ENCODE measurements around the gene LRSAM1.

The LRSAM1 gene

DNA sequence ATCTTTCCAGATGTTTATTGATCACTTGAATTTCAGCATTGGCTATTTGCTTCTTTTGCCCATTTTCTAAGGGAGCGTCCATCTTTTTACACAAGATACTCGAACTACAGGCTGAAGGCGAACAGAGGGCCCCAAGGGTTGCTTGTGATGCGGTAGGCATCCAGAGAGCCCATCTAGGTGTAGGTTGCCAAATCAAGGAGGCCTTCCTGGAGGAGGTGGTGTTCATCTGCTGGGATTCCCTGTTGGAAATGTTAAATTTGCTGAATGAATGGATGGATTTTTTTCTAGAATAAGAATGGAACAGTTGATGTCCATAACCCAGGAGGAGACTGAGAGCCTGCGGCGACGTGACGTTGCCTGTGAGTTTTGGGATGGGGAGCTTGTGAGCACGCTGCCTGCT is 31.4 kb downstream of the LRSAM1 start:
- TF ChIP-seq, protein P1, sequence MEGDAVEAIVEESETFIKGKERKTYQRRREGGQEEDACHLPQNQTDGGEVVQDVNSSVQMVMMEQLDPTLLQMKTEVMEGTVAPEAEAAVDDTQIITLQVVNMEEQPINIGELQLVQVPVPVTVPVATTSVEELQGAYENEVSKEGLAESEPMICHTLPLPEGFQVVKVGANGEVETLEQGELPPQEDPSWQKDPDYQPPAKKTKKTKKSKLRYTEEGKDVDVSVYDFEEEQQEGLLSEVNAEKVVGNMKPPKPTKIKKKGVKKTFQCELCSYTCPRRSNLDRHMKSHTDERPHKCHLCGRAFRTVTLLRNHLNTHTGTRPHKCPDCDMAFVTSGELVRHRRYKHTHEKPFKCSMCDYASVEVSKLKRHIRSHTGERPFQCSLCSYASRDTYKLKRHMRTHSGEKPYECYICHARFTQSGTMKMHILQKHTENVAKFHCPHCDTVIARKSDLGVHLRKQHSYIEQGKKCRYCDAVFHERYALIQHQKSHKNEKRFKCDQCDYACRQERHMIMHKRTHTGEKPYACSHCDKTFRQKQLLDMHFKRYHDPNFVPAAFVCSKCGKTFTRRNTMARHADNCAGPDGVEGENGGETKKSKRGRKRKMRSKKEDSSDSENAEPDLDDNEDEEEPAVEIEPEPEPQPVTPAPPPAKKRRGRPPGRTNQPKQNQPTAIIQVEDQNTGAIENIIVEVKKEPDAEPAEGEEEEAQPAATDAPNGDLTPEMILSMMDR (IDR thresholded peaks at IDR 0.05; ENCODE audit: low read depth, low read length), result no peak
- H3K4me3 ChIP-seq (ENCODE audit: low read depth, low read length), result no peak overlapping the region

GRCh38 chr9:127485995-127486394 is 34.7 kb downstream of the LRSAM1 start:
- H3K4me3 ChIP-seq (ENCODE audit: low read depth, low read length), result no peak overlapping the region
- TF ChIP-seq, protein P1 (IDR thresholded peaks at IDR 0.05; ENCODE audit: low read depth, low read length), result no peak

GRCh38 chr9:127488946-127489345 is 37.6 kb downstream of the LRSAM1 start:
- no peak overlapping the region for H3K4me3 ChIP-seq (ENCODE audit: low read depth, low read length)
- TF ChIP-seq, protein P1 (IDR thresholded peaks at IDR 0.05; ENCODE audit: low read depth, low read length), result no peak

- no peak overlapping the region for H3K4me3 ChIP-seq (ENCODE audit: low read depth, low read length)
- TF ChIP-seq, protein P1 (IDR thresholded peaks at IDR 0.05; ENCODE audit: low read depth, low read length), result no peak
Measured at GRCh38 chr9:127489471-127490115, 38.3 kb downstream of the LRSAM1 start.

GRCh38 chr9:127490535-127491230 is 39.4 kb downstream of the LRSAM1 start:
- TF ChIP-seq, protein P1 (IDR thresholded peaks at IDR 0.05; ENCODE audit: low read depth, low read length), result no peak

DNA sequence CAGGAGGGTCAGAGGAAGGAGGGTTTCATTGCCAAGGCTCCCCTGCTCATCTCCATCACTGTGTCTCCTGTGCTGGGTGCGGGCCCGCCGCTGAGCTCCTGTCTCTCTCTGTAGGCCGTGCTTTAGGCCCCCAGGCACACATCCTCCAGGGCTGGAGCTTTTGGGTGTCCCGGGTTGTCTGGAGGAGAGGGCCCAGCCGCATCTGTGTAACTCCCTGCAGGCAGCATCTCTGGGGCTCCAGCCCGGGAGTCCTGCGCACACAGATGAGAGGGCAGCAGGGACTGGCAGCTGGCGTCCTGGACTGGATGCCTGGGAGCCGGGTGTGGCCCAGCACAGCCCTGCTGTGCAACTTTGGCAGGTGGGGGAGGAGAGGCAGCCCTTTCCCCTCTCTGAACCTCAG is 40.2 kb downstream of the LRSAM1 start:
- TF ChIP-seq, protein P1 (IDR thresholded peaks at IDR 0.05; ENCODE audit: low read depth, low read length), result no peak
- H3K4me3 ChIP-seq (ENCODE audit: low read depth, low read length), result no peak overlapping the region

More at GRCh38 chr9:127490535-127491230, 39.4 kb downstream of the LRSAM1 start:
- H3K4me3 ChIP-seq (ENCODE audit: low read depth, low read length), result no peak overlapping the region

DNA sequence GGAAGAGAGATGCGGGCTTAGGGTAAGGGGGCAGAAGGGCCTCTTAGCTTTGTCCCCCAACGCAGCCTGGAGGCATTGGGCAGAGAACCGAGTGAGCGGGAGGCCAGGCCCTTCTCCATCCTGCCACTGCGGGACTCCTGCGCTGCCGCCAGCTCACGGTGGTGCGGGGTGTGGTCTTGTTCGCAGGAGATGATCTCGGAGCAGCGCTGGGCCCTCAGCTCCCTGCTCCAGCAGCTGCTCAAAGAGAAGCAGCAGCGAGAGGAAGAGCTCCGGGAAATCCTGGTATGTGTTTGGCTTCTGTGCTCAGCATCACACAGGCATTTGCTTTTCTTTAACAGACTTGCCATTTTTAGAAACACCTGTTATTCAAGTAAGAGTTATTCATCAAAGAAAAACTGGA is 41.3 kb downstream of the LRSAM1 start:
- TF ChIP-seq, protein P1 (IDR thresholded peaks at IDR 0.05; ENCODE audit: low read depth, low read length), result no peak
- H3K4me3 ChIP-seq (ENCODE audit: low read depth, low read length), result no peak overlapping the region

Measured in WI38 (cell line).